ENCODE data around the gene LTBP1.

DNA sequence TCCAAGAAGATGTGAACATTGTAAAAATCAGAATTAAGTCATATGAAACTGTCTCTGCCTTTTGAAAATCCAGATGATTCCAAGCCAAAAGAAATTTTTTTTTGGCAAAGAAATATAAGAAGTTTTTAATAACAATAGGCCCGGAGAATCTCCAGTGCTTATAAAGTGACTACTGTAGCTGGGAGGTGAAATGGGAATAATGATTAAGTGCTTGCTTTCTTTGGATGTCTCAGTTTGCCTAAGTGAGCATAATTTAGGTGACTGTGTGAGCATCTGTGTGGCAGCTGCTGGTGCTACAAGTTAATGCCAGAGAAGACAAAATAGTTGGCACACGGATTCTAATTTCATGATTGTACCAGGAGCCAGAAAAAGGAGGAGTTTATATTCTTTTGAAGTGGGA, 185.0 kb downstream of the LTBP1 start:
- TF ChIP-seq, protein P1, sequence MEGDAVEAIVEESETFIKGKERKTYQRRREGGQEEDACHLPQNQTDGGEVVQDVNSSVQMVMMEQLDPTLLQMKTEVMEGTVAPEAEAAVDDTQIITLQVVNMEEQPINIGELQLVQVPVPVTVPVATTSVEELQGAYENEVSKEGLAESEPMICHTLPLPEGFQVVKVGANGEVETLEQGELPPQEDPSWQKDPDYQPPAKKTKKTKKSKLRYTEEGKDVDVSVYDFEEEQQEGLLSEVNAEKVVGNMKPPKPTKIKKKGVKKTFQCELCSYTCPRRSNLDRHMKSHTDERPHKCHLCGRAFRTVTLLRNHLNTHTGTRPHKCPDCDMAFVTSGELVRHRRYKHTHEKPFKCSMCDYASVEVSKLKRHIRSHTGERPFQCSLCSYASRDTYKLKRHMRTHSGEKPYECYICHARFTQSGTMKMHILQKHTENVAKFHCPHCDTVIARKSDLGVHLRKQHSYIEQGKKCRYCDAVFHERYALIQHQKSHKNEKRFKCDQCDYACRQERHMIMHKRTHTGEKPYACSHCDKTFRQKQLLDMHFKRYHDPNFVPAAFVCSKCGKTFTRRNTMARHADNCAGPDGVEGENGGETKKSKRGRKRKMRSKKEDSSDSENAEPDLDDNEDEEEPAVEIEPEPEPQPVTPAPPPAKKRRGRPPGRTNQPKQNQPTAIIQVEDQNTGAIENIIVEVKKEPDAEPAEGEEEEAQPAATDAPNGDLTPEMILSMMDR (IDR thresholded peaks at IDR 0.05): no peak
- no peak for TF ChIP-seq POLR2A (IDR thresholded peaks at IDR 0.05)
